Measurements from ENCODE around the gene NFATC2. TPM values are rescaled to one million over a fixed set of nuclear protein-coding genes. Genes with fewer than 3 reads are reported as not detected.

NFATC2 gene
- total RNA-seq, 1 donor from 2014 or later: 46.0 TPM

DNA sequence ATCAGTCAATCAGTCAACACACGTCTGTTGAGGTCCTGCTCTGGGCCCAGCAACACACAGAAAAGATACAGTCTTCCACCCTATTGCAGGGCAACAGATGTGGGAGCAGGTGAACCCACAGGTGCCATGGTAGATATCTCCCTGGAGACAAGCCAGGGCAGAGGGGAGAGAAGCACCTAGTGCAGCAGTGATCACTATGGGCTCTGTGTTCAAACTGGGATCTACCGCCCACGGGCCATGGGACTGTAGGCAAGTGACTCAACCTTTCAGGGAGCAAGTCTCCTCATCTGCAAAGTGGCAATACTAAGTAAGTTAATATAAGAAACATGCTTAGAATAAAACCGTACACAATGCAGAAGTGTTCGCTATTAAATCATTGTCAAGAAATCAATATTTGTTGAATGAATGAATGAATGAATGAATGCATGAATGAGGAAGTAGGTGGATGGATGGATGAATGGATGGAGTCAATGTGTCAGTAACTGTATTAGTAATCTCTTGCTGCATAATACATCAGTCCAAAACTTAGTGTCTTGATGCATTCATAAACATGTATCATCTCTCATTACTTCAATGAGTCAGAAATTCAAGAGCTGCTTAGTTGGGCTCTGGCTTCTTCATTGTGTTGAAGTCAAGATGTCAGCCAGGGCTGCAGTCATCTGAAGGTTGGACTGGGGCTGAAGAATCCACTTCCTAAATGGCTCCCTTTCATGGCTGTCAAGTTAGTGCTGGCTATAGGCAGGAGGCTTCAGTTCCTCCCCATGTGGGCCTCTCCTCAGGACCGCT is 31.9 kb upstream of the NFATC2 start:
- POLR2A ChIA-PET: no interaction called here
- ATAC-seq (ENCODE audit: low read depth): no peak
- CTCF ChIA-PET: no interaction called here
- intact Hi-C loops (cut with micrococcal nuclease): no loop called here
- no peaks in the 10 kb centered on the region for H3K36me3 Mint-ChIP-seq (ENCODE audit: low read depth)
- H3K27me3 Mint-ChIP-seq: peaks cover 12% of the 10 kb centered on the region
- H3K4me1 Mint-ChIP-seq: no peaks in the 10 kb centered on the region
- no peak overlapping the region for H3K27ac Mint-ChIP-seq
- H3K4me3 Mint-ChIP-seq: no peak overlapping the region
- TF ChIP-seq, protein P1, sequence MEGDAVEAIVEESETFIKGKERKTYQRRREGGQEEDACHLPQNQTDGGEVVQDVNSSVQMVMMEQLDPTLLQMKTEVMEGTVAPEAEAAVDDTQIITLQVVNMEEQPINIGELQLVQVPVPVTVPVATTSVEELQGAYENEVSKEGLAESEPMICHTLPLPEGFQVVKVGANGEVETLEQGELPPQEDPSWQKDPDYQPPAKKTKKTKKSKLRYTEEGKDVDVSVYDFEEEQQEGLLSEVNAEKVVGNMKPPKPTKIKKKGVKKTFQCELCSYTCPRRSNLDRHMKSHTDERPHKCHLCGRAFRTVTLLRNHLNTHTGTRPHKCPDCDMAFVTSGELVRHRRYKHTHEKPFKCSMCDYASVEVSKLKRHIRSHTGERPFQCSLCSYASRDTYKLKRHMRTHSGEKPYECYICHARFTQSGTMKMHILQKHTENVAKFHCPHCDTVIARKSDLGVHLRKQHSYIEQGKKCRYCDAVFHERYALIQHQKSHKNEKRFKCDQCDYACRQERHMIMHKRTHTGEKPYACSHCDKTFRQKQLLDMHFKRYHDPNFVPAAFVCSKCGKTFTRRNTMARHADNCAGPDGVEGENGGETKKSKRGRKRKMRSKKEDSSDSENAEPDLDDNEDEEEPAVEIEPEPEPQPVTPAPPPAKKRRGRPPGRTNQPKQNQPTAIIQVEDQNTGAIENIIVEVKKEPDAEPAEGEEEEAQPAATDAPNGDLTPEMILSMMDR (IDR thresholded peaks at IDR 0.05): no peak
- no peak for DNase-seq
- peaks cover 2% of the 10 kb centered on the region for H3K9me3 Mint-ChIP-seq

DNA sequence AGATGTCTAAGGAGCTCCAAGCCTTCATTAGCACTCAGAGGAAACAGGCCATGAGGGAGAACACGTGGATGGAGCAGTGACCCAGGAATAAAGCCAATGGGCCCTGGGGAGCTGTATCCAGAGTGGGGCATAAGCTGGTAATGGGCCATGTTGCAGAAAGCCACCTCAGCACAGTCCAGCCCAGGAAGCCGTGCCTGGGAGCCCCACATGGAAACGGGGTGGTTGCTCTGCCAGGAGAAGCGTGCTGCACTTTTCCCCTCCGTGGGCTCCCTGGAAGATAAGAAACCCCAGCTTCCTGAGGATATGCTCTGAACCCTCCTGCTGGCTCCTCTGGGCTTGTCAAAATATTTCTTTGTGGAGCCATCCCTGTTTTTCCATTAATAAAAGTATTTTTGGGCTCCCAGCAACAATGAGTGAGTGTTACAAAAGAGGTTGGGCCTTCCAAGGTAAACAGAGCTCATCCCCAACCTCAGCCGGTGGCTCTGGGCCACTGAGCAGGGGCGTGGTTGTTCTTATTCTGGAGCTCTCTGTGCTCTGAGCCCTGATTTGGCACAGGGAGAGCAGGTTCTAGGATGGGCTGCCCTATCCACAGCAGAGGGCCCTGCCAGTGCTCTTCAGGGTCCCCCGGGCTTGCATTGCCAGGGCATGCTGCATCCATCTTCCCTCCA is 31.2 kb upstream of the NFATC2 start:
- Mint-ChIP-seq H3K27ac (no peak overlapping the region), H3K9me3 (peaks cover 2% of the 10 kb centered on the region), H3K27me3 (peaks cover 15% of the 10 kb centered on the region), H3K4me1 (no peaks in the 10 kb centered on the region), H3K36me3 (ENCODE audit: low read depth) (no peaks in the 10 kb centered on the region), H3K4me3 (no peak overlapping the region)
- CTCF ChIA-PET: no interaction called here
- POLR2A ChIA-PET: no interaction called here
- TF ChIP-seq, protein P1 (IDR thresholded peaks at IDR 0.05): no peak
- DNase-seq (no peak), ATAC-seq (ENCODE audit: low read depth) (no peak)
- intact Hi-C loops (cut with micrococcal nuclease): no loop called here

DNA sequence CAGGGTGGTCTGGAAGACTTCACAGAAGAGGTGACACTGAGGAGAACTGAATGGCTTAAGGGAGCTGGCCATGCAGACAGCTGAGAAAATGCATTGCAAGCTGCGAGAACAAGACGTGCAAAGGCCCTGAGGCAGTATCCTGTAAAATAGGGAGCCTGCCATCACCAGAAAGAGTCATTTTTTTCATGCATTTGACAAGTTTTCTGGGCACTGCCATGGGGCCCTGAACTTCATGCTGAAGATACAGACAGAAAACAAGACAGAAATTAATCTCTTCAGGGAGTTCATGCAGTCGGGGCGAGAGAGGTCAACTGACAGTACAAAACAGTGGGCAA is 28.9 kb upstream of the NFATC2 start:
- ATAC-seq (ENCODE audit: low read depth) (no peak), DNase-seq (no peak)
- Mint-ChIP-seq H3K27me3 (peaks cover 22% of the 10 kb centered on the region), H3K9me3 (peaks cover 8% of the 10 kb centered on the region), H3K27ac (no peak overlapping the region), H3K36me3 (ENCODE audit: low read depth) (no peaks in the 10 kb centered on the region), H3K4me1 (no peaks in the 10 kb centered on the region), H3K4me3 (no peak overlapping the region)
- TF ChIP-seq, protein P1 (IDR thresholded peaks at IDR 0.05): no peak
- CTCF ChIA-PET: no interaction called here
- intact Hi-C loops (cut with micrococcal nuclease): no loop called here
- POLR2A ChIA-PET: no interaction called here

DNA sequence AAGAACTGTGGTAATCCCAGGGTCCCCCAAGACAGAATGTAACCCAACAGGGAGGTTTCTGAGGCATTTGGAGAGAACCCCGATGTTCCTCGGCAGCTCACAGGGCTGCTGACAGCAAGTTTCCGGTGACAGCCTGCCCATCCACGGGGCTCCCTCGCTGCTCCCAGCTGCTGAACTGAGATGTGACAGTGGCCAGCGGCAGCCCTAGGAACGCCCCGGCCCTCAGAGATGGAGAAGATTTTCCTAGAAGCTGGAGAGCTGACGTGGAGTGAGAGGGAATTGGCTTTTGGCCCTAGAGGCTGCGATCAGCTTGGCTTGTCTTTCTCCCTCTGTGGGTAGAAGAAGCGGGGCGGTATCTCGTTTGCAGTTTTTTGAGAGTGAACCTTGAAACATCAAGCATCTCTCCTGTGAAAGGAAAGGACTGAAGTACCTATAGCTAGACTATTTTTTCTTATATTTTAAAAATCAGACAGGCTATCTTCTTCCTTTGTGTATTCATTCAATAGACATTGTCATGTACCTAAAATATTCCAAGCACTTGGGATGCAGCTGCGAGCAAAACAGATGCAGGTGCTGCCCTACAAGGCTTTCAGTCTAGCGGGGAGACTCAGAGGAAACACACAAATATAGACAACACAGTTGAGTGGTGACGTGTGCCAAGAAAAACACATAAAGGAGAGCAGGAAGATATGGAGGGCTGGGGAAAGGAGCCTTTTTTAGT is 28.4 kb upstream of the NFATC2 start:
- ChIA-PET CTCF (no interaction called here), POLR2A (interaction anchor here (0.8 kb wide), 1 partner anchor 61 kb away, joined by 3 read pairs; no protein-coding TSS in a partner anchor)
- DNase-seq (no peak), ATAC-seq (ENCODE audit: low read depth) (no peak)
- intact Hi-C loops (cut with micrococcal nuclease): no loop called here
- H3K4me3 Mint-ChIP-seq: no peak overlapping the region
- H3K9me3 Mint-ChIP-seq: peaks cover 8% of the 10 kb centered on the region
- no peaks in the 10 kb centered on the region for H3K4me1 Mint-ChIP-seq
- no peak overlapping the region for H3K27ac Mint-ChIP-seq
- TF ChIP-seq, protein P1 (IDR thresholded peaks at IDR 0.05): no peak
- H3K27me3 Mint-ChIP-seq: peaks cover 24% of the 10 kb centered on the region
- no peaks in the 10 kb centered on the region for H3K36me3 Mint-ChIP-seq (ENCODE audit: low read depth)
